ENCODE measurements around the gene NIN. TPM values are rescaled to one million over a fixed set of nuclear protein-coding genes. Genes with fewer than 3 reads are reported as not detected.

The NIN gene
- total RNA-seq, 3 donors from 2014 or later (not counting 1 experiment from before 2014, with no cell fraction given) = 90.8 to 127 (median 118) TPM

GRCh38 chr14:50772412-50772811 is 58.5 kb downstream of the NIN start:
- Histone ChIP-seq H3K36me3 (ENCODE audit: control insufficient read depth, insufficient read depth, low read length) (peaks cover 73% of the 10 kb centered on the region), H3K27ac (ENCODE audit: low read length) (no peak overlapping the region), H3K9me3 (ENCODE audit: control insufficient read depth, insufficient read depth, low read length) (no peaks in the 10 kb centered on the region), H3K27me3 (ENCODE audit: control insufficient read depth, insufficient read depth, low read length) (no peaks in the 10 kb centered on the region), H3K4me3 (ENCODE audit: low read length) (no peak overlapping the region), H3K4me1 (ENCODE audit: control insufficient read depth, insufficient read depth, low read length) (no peaks in the 10 kb centered on the region)
- H3K9me3 Mint-ChIP-seq = no peaks in the 10 kb centered on the region
- H3K4me1 Mint-ChIP-seq = no peaks in the 10 kb centered on the region
- no peak overlapping the region for H3K27ac Mint-ChIP-seq
- no peak overlapping the region for H3K4me3 Mint-ChIP-seq
- H3K36me3 Mint-ChIP-seq = peaks cover 40% of the 10 kb centered on the region
- no peak for TF ChIP-seq CTCF (IDR thresholded peaks at IDR 0.05)
- ATAC-seq (no peak), DNase-seq (no peak)
- intact Hi-C loops (cut with micrococcal nuclease) = loop anchor here (10.0 kb wide), 2 partner anchors 168 to 448 kb away; no protein-coding TSS in a partner anchor
- no peaks in the 10 kb centered on the region for H3K27me3 Mint-ChIP-seq (ENCODE audit: low read depth in 2 of 2)
- WGBS (ENCODE audit: insufficient coverage) = 95% methylated on average over 7 of the region's 7 CpGs

GRCh38 chr14:50770586-50770985 is 60.4 kb downstream of the NIN start:
- H3K27ac ChIP-seq (ENCODE audit: low read length) = no peak overlapping the region

GRCh38 chr14:50769863-50770500 is 61.0 kb downstream of the NIN start:
- ATAC-seq (no peak), DNase-seq (no peak)
- no peak overlapping the region for H3K4me3 Mint-ChIP-seq

More at GRCh38 chr14:50770586-50770985, 60.4 kb downstream of the NIN start:
- Mint-ChIP-seq H3K9me3 (no peaks in the 10 kb centered on the region), H3K27ac (no peak overlapping the region), H3K36me3 (peaks cover 30% of the 10 kb centered on the region), H3K27me3 (ENCODE audit: low read depth in 2 of 2) (no peaks in the 10 kb centered on the region), H3K4me1 (no peaks in the 10 kb centered on the region), H3K4me3 (no peak overlapping the region)
- Histone ChIP-seq H3K27me3 (ENCODE audit: control insufficient read depth, insufficient read depth, low read length) (no peaks in the 10 kb centered on the region), H3K9me3 (ENCODE audit: control insufficient read depth, insufficient read depth, low read length) (no peaks in the 10 kb centered on the region), H3K36me3 (ENCODE audit: control insufficient read depth, insufficient read depth, low read length) (peaks cover 76% of the 10 kb centered on the region), H3K4me1 (ENCODE audit: control insufficient read depth, insufficient read depth, low read length) (no peaks in the 10 kb centered on the region), H3K4me3 (ENCODE audit: low read length) (no peak overlapping the region)
- ATAC-seq (no peak), DNase-seq (no peak)
- intact Hi-C loops (cut with micrococcal nuclease) = loop anchor here (10.0 kb wide), 2 partner anchors 166 to 446 kb away; no protein-coding TSS in a partner anchor
- WGBS (ENCODE audit: insufficient coverage) = 97% methylated on average over 8 of the region's 8 CpGs
- no peak for TF ChIP-seq CTCF (IDR thresholded peaks at IDR 0.05)

More at GRCh38 chr14:50769863-50770500, 61.0 kb downstream of the NIN start:
- no peaks in the 10 kb centered on the region for H3K9me3 Mint-ChIP-seq
- peaks cover 30% of the 10 kb centered on the region for H3K36me3 Mint-ChIP-seq
- TF ChIP-seq CTCF (IDR thresholded peaks at IDR 0.05) = no peak
- Histone ChIP-seq H3K4me3 (ENCODE audit: low read length) (no peak overlapping the region), H3K27me3 (ENCODE audit: control insufficient read depth, insufficient read depth, low read length) (no peaks in the 10 kb centered on the region), H3K9me3 (ENCODE audit: control insufficient read depth, insufficient read depth, low read length) (no peaks in the 10 kb centered on the region), H3K36me3 (ENCODE audit: control insufficient read depth, insufficient read depth, low read length) (peaks cover 73% of the 10 kb centered on the region), H3K27ac (ENCODE audit: low read length) (no peak overlapping the region), H3K4me1 (ENCODE audit: control insufficient read depth, insufficient read depth, low read length) (no peaks in the 10 kb centered on the region)
- intact Hi-C loops (cut with micrococcal nuclease) = loop anchor here (10.0 kb wide), 2 partner anchors 165 to 445 kb away; no protein-coding TSS in a partner anchor
- 98% methylated on average over 13 of the region's 13 CpGs for WGBS (ENCODE audit: insufficient coverage)
- no peak overlapping the region for H3K27ac Mint-ChIP-seq
- no peaks in the 10 kb centered on the region for H3K27me3 Mint-ChIP-seq (ENCODE audit: low read depth in 2 of 2)
- H3K4me1 Mint-ChIP-seq = no peaks in the 10 kb centered on the region
